GM12878 (cell line): ENCODE data around the gene AMDHD2. TPM values are rescaled to one million over a fixed set of nuclear protein-coding genes. Genes with fewer than 3 reads are reported as not detected.

Experiments
- CEBPB ChIP-seq, 2 experiments: fragments of 150-350 bp in 1 of 2; IDR thresholded peaks; 2 replicates each; pipeline ENCODE4 v1.6.1; 2012 to 2014; ENCODE audit warnings: low read depth in 2 of 2, low read length in 2 of 2, borderline replicate concordance in 1 of 2, inconsistent platforms in 1 of 2
- FOXM1 ChIP-seq: IDR thresholded peaks from 2 replicates; pipeline ENCODE4 v1.6.1; 2012; ENCODE audit warnings: low read depth, mild to moderate bottlenecking, inconsistent platforms, low read length, moderate library complexity
- HDAC2 ChIP-seq: fragments of 200-600 bp; sonication (generic); IDR thresholded peaks from 2 replicates; pipeline ENCODE4 v1.6.1; 2017
- HDGF ChIP-seq: fragments of 450-650 bp; IDR thresholded peaks from 2 replicates; pipeline ENCODE4 v1.6.1; 2016; ENCODE audit warnings: antibody characterized with exemption
- JUNB ChIP-seq: IDR thresholded peaks from 2 replicates; pipeline ENCODE4 v1.6.1; 2016; ENCODE audit warnings: antibody characterized with exemption, mild to moderate bottlenecking
- KAT2A ChIP-seq: conservative IDR thresholded peaks from 2 replicates; pipeline ENCODE4 v1.6.1; 2011; ENCODE audit warnings: low read depth, low read length; ENCODE audit not compliant: control insufficient read depth
- NFYB ChIP-seq: IDR thresholded peaks from 2 replicates; pipeline ENCODE4 v1.6.1; 2011; ENCODE audit warnings: low read depth, mild to moderate bottlenecking, low read length, improper control_type of control experiment, moderate library complexity; ENCODE audit not compliant: insufficient read depth
- PAX5 ChIP-seq: IDR thresholded peaks from 2 replicates; pipeline ENCODE4 v1.6.1; 2011; ENCODE audit warnings: low read depth, low read length, borderline replicate concordance
- POLR2A ChIP-seq: IDR thresholded peaks from 2 replicates; pipeline ENCODE4 v1.6.1; 2011; ENCODE audit warnings: low read depth, mild to moderate bottlenecking, low read length
- RB1 ChIP-seq: fragments of 450-650 bp; formaldehyde crosslinking; IDR thresholded peaks from 2 replicates; pipeline ENCODE4 v1.6.1; 2017; ENCODE audit warnings: mild to moderate bottlenecking, borderline replicate concordance
- RCOR1 ChIP-seq: conservative IDR thresholded peaks from 2 replicates; pipeline ENCODE4 v1.6.1; 2012; ENCODE audit warnings: low read depth, low read length, improper control_type of control experiment
- REST ChIP-seq: IDR thresholded peaks from 2 replicates; pipeline ENCODE4 v1.6.1; 2012; ENCODE audit warnings: mild to moderate bottlenecking, low read depth, low read length
- TARDBP ChIP-seq: IDR thresholded peaks from 2 replicates; pipeline ENCODE4 v1.6.1; 2016; ENCODE audit warnings: borderline replicate concordance
- TCF3 ChIP-seq: IDR thresholded peaks from 2 replicates; pipeline ENCODE4 v1.6.1; 2012; ENCODE audit warnings: low read depth, mild to moderate bottlenecking, low read length, borderline replicate concordance; ENCODE audit not compliant: insufficient read depth
- TCF7 ChIP-seq: IDR thresholded peaks from 2 replicates; pipeline ENCODE4 v1.6.1; 2014; ENCODE audit warnings: antibody characterized with exemption, borderline replicate concordance
- WRNIP1 ChIP-seq: IDR thresholded peaks from 2 replicates; pipeline ENCODE4 v1.6.1; 2011; ENCODE audit warnings: low read depth, low read length, improper control_type of control experiment, borderline replicate concordance
- YY1 ChIP-seq: IDR thresholded peaks from 2 replicates; pipeline ENCODE4 v1.6.1; 2011; ENCODE audit warnings: low read depth, mild to moderate bottlenecking, low read length
- polyA plus RNA-seq, 11 experiments: library from polyadenylated mRNA; depleted of rRNA in 4 of 11; unstranded in 6 of 11; stranded (reverse) in 5 of 11; fragments of >200 nt; fragmentation: Nextera tagmentation in 4 of 11; fragmentation: Illumina TruSeq in 1 of 11; extraction: Ambion mirVana in 4 of 11; extraction: Trizol in 1 of 11; gene quantifications; 1 replicate in 1 of 11; 2 replicates in 10 of 11; pipeline versions ENCODE4 v1.2.1 to v1.2.3, GENCODE V29; 2011 to 2016; ENCODE audit warnings: inconsistent platforms in 2 of 11, missing spikeins in 2 of 11, low read depth in 1 of 11
- total RNA-seq, 4 experiments: library from RNA; depleted of rRNA in 3 of 4; stranded (reverse); fragments of >200 nt in 3 of 4; fragmentation: Illumina TruSeq in 1 of 4; extraction: Trizol in 1 of 4; gene quantifications; 2 replicates each; pipeline versions ENCODE4 v1.2.1 to v1.2.3, GENCODE V29; 2013 to 2021
- TF ChIP-seq, protein P1 (sequence below): fragments of 450-650 bp; formaldehyde crosslinking; IDR thresholded peaks from 2 replicates; pipeline ENCODE4 v1.4.0; 2022; ENCODE audit warnings: mild to moderate bottlenecking, moderate library complexity
- TF ChIP-seq, protein P2 (sequence below): fragments of 450-650 bp; formaldehyde crosslinking; IDR thresholded peaks from 2 replicates; pipeline ENCODE4 v1.4.0; 2020; ENCODE audit warnings: mild to moderate bottlenecking, moderate library complexity

The AMDHD2 gene
- total and polyA plus RNA-seq, 10 of the 15 experiments (the other 5 are each of a cell fraction or from before 2014, with no cell fraction given) = 0.60 to 41.8 (median 24.3) TPM; not detected in 1

GRCh38 chr16:2513405-2514332 lies 6.5 kb upstream of the AMDHD2 start, which contains the start of gene ATP6V0C (continued):
- TF ChIP-seq YY1 = peak; percentile 98
- peak; percentile 98 for TF ChIP-seq POLR2A
- TF ChIP-seq, protein P1, sequence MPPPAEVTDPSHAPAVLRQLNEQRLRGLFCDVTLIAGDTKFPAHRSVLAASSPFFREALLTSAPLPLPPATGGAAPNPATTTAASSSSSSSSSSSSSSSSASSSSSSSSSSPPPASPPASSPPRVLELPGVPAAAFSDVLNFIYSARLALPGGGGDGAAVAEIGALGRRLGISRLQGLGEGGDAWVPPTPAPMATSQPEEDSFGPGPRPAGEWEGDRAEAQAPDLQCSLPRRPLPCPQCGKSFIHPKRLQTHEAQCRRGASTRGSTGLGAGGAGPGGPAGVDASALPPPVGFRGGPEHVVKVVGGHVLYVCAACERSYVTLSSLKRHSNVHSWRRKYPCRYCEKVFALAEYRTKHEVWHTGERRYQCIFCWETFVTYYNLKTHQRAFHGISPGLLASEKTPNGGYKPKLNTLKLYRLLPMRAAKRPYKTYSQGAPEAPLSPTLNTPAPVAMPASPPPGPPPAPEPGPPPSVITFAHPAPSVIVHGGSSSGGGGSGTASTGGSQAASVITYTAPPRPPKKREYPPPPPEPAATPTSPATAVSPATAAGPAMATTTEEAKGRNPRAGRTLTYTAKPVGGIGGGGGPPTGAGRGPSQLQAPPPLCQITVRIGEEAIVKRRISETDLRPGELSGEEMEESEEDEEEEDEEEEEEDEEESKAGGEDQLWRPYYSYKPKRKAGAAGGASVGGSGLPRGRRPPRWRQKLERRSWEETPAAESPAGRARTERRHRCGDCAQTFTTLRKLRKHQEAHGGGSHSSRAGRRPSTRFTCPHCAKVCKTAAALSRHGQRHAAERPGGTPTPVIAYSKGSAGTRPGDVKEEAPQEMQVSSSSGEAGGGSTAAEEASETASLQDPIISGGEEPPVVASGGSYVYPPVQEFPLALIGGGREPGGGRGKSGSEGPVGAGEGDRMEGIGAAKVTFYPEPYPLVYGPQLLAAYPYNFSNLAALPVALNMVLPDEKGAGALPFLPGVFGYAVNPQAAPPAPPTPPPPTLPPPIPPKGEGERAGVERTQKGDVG (CRISPR knock-in tag) = no peak
- TF ChIP-seq CEBPB (IDR thresholded peaks at IDR 0.05; ENCODE audit: borderline replicate concordance in 1 of 2, low read depth in 2 of 2, low read length in 2 of 2) = no peak
- TF ChIP-seq WRNIP1 = no peak
- TF ChIP-seq TCF3 = peak; percentile 59; the same call in 1 of the 2 replicates
- no peak; the same call in 1 of the 2 replicates for TF ChIP-seq HDGF
- TF ChIP-seq HDAC2 = no peak
- no peak for TF ChIP-seq KAT2A
- TF ChIP-seq REST = no peak
- no peak for TF ChIP-seq NFYB
- peak; percentile 88; the same call in 1 of the 2 replicates for TF ChIP-seq RB1
- TF ChIP-seq FOXM1 = no peak
- no peak for TF ChIP-seq JUNB
- TF ChIP-seq TCF7 = no peak
- TF ChIP-seq, protein P2, sequence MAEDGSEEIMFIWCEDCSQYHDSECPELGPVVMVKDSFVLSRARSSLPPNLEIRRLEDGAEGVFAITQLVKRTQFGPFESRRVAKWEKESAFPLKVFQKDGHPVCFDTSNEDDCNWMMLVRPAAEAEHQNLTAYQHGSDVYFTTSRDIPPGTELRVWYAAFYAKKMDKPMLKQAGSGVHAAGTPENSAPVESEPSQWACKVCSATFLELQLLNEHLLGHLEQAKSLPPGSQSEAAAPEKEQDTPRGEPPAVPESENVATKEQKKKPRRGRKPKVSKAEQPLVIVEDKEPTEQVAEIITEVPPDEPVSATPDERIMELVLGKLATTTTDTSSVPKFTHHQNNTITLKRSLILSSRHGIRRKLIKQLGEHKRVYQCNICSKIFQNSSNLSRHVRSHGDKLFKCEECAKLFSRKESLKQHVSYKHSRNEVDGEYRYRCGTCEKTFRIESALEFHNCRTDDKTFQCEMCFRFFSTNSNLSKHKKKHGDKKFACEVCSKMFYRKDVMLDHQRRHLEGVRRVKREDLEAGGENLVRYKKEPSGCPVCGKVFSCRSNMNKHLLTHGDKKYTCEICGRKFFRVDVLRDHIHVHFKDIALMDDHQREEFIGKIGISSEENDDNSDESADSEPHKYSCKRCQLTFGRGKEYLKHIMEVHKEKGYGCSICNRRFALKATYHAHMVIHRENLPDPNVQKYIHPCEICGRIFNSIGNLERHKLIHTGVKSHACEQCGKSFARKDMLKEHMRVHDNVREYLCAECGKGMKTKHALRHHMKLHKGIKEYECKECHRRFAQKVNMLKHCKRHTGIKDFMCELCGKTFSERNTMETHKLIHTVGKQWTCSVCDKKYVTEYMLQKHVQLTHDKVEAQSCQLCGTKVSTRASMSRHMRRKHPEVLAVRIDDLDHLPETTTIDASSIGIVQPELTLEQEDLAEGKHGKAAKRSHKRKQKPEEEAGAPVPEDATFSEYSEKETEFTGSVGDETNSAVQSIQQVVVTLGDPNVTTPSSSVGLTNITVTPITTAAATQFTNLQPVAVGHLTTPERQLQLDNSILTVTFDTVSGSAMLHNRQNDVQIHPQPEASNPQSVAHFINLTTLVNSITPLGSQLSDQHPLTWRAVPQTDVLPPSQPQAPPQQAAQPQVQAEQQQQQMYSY = no peak
- no peak for TF ChIP-seq RCOR1
- no peak for TF ChIP-seq PAX5
- TF ChIP-seq TARDBP = no peak
